Central memory CD4-positive, alpha-beta T cell (primary cell): ENCODE data around the gene ST3GAL2.
"Not testable (repeated sequence)": the region's sequence is repeated elsewhere in the genome, so short reads cannot be mapped to it uniquely, and the experiment has no call there.

ENCODE experiments used
- DNase-seq: peaks from one replicate; pipeline ENCODE4 v3.0.0; 2022

Gene ST3GAL2

GRCh38 chr16:70467608-70468007, 28.7 kb upstream of the ST3GAL2 start:
- DNase-seq: no peak

GRCh38 chr16:70467113-70467512, 28.2 kb upstream of the ST3GAL2 start:
- no peak for DNase-seq

- no peak for DNase-seq
Measured at GRCh38 chr16:70466805-70467076, 27.8 kb upstream of the ST3GAL2 start.

GRCh38 chr16:70465999-70466804, 27.3 kb upstream of the ST3GAL2 start:
- no peak for DNase-seq

GRCh38 chr16:70463235-70463634, 24.3 kb upstream of the ST3GAL2 start:
- DNase-seq: no peak

GRCh38 chr16:70460737-70461261, 21.9 kb upstream of the ST3GAL2 start:
- no peak for DNase-seq

- no peak for DNase-seq
Measured at GRCh38 chr16:70457446-70458166, 18.7 kb upstream of the ST3GAL2 start.

- no peak for DNase-seq
Measured at GRCh38 chr16:70455910-70456309, 17.0 kb upstream of the ST3GAL2 start.

GRCh38 chr16:70454222-70455034, 15.5 kb upstream of the ST3GAL2 start, which contains the start of gene FCSK:
FCSK (plus strand) TSS chr16:70454595; CDS start chr16:70463191, 8,596 bp downstream.
- DNase-seq: peak; percentile 79

- no peak for DNase-seq
Measured at GRCh38 chr16:70453892-70454221, 15.0 kb upstream of the ST3GAL2 start.

- DNase-seq: no peak
Measured at GRCh38 chr16:70453117-70453891, 14.4 kb upstream of the ST3GAL2 start.

- not testable (repeated sequence) for DNase-seq
Measured at GRCh38 chr16:70451004-70451340, 12.1 kb upstream of the ST3GAL2 start.

- DNase-seq: not testable (repeated sequence)
Measured at GRCh38 chr16:70450142-70451003, 11.5 kb upstream of the ST3GAL2 start.

- no peak for DNase-seq
Measured at GRCh38 chr16:70448075-70448474, 9.2 kb upstream of the ST3GAL2 start.

GRCh38 chr16:70444249-70445063, 5.6 kb upstream of the ST3GAL2 start:
- DNase-seq: no peak

GRCh38 chr16:70442344-70442743, 3.4 kb upstream of the ST3GAL2 start:
- DNase-seq: no peak

GRCh38 chr16:70441406-70441990, 2.6 kb upstream of the ST3GAL2 start:
- DNase-seq: no peak

- DNase-seq: no peak
Measured at GRCh38 chr16:70440009-70440692, 1.3 kb upstream of the ST3GAL2 start.

- DNase-seq: no peak
Measured at GRCh38 chr16:70438585-70438968, 323 bp downstream of the ST3GAL2 start.
